NB4 (cell line): ENCODE results near the gene TTC32.

Experiments
- MYC ChIP-seq: IDR thresholded peaks from 2 replicates; pipeline ENCODE4 v1.6.1; 2011; ENCODE audit warnings: low read depth, low read length
- POLR2A ChIP-seq: IDR thresholded peaks from 2 replicates; pipeline ENCODE4 v1.6.1; 2011; ENCODE audit warnings: mild to moderate bottlenecking; ENCODE audit not compliant: insufficient read length; ENCODE audit errors: extremely low read depth
- TF ChIP-seq, protein P1 (sequence below): IDR thresholded peaks from one replicate; pipeline ENCODE4 v1.5.1; 2012; ENCODE audit warnings: low read depth, low read length
- TF ChIP-seq, protein P2 (sequence below): IDR thresholded peaks from 2 replicates; pipeline ENCODE4 v1.6.1; 2011; ENCODE audit warnings: low read depth, low read length

DNA sequence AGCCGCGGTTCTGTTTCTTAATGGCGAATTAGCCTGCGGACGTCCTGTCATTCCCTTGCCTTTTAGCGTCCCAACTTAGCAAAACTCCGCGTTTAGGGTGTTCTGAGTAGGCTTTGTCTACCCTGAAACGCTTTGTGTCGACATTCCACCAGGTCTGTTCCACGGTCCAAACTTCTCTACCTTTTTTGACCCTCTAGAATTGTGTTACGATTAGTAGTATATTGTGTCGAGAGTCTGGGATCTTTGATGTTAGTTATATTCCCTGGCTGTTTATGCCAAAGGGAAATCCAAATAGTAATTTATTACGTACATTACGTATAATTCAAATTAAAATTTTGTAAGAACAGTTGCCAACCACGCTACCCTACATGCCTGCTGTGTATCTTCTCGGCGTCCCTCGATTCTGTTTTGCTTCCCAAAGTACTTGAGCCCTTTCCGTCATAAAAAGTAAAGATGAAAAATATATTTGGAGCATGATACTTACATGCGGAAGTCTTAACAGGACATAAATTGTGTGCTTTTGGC is 495 bp upstream of the TTC32 start:
- TF ChIP-seq, protein P1, sequence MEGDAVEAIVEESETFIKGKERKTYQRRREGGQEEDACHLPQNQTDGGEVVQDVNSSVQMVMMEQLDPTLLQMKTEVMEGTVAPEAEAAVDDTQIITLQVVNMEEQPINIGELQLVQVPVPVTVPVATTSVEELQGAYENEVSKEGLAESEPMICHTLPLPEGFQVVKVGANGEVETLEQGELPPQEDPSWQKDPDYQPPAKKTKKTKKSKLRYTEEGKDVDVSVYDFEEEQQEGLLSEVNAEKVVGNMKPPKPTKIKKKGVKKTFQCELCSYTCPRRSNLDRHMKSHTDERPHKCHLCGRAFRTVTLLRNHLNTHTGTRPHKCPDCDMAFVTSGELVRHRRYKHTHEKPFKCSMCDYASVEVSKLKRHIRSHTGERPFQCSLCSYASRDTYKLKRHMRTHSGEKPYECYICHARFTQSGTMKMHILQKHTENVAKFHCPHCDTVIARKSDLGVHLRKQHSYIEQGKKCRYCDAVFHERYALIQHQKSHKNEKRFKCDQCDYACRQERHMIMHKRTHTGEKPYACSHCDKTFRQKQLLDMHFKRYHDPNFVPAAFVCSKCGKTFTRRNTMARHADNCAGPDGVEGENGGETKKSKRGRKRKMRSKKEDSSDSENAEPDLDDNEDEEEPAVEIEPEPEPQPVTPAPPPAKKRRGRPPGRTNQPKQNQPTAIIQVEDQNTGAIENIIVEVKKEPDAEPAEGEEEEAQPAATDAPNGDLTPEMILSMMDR = no peak
- TF ChIP-seq, protein P2, sequence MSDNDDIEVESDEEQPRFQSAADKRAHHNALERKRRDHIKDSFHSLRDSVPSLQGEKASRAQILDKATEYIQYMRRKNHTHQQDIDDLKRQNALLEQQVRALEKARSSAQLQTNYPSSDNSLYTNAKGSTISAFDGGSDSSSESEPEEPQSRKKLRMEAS = no peak
- TF ChIP-seq POLR2A = no peak
- no peak; the same call in 1 of the 2 replicates for TF ChIP-seq MYC
